ENCODE measurements around the gene DCDC2B. TPM values are rescaled to one million over a fixed set of nuclear protein-coding genes. Genes with fewer than 3 reads are reported as not detected.
A peak's percentile ranks its signal among the peaks of the same experiment; 100 is the strongest.

Gene DCDC2B
- total and polyA plus RNA-seq, 10 of the 15 experiments (the other 5 are each of a cell fraction or from before 2014, with no cell fraction given): 0.12 to 0.21 (median 0.15) TPM; not detected in 7

- TF ChIP-seq CREB1 (IDR thresholded peaks at IDR 0.05; ENCODE audit: low read depth): no peak
- no peak for TF ChIP-seq POLR2AphosphoS2 (IDR thresholded peaks at IDR 0.05; ENCODE audit: low read depth, low read length)
- peak in 1 of 2 experiments; percentile 80; a peak in 2 of 3 replicates for TF ChIP-seq EGR1 (IDR thresholded peaks at IDR 0.05; ENCODE audit: borderline replicate concordance in 1 of 2, low read depth in 2 of 2, low read length in 2 of 2)
- no peak for TF ChIP-seq SIN3A (IDR thresholded peaks at IDR 0.05; ENCODE audit: low read depth, low read length)
- TF ChIP-seq FOXM1 (IDR thresholded peaks at IDR 0.05; ENCODE audit: low read depth, low read length): no peak
- no peak for TF ChIP-seq ZNF384 (IDR thresholded peaks at IDR 0.05; ENCODE audit: borderline replicate concordance, low read depth, low read length)
- TF ChIP-seq SREBF2 (IDR thresholded peaks at IDR 0.05; ENCODE audit: low read length): no peak
- no peak for TF ChIP-seq GABPA (IDR thresholded peaks at IDR 0.05; ENCODE audit: low read depth)
- no peak for TF ChIP-seq HDAC2 (IDR thresholded peaks at IDR 0.05)
- no peak for TF ChIP-seq SUPT20H (IDR thresholded peaks at IDR 0.05; ENCODE audit: borderline replicate concordance, control insufficient read depth, low read depth, low read length)
- no peak for TF ChIP-seq ZZZ3 (IDR thresholded peaks at IDR 0.05; ENCODE audit: control insufficient read depth, insufficient read length, low read depth)
- TF ChIP-seq IRF3 (IDR thresholded peaks at IDR 0.05): no peak
- peak; percentile 36; the same call in 1 of the 2 replicates for TF ChIP-seq MAX (IDR thresholded peaks at IDR 0.05; ENCODE audit: low read depth, low read length)
- no peak for TF ChIP-seq ATF2 (IDR thresholded peaks at IDR 0.05; ENCODE audit: low read length)
- peak; percentile 92 for TF ChIP-seq TCF3 (IDR thresholded peaks at IDR 0.05; ENCODE audit: borderline replicate concordance, insufficient read depth, low read depth, low read length)
- TF ChIP-seq NFIC (IDR thresholded peaks at IDR 0.05; ENCODE audit: low read depth, low read length): no peak
Measured at GRCh38 chr1:32250893-32251716, 42.2 kb downstream of the DCDC2B start, which contains the start of gene LCK (continued).

All from GM12878 (cell line).